SH-SY5Y (cell line): ENCODE data around the gene S100G.

Source experiments
- GATA2 ChIP-seq: IDR thresholded peaks from 2 replicates; pipeline ENCODE4 v1.6.1; 2011; ENCODE audit warnings: mild to moderate bottlenecking, low read depth, low read length
- GATA3 ChIP-seq: IDR thresholded peaks from 2 replicates; pipeline ENCODE4 v1.6.1; 2011; ENCODE audit warnings: low read depth, mild to moderate bottlenecking, low read length, moderate library complexity

GRCh38 chrX:16639966-16640365 lies 10.0 kb upstream of the S100G start:
- TF ChIP-seq GATA2 (no peak), GATA3 (no peak)
